Neural cell (in vitro differentiated cells): ENCODE measurements around the gene TSR3.

ENCODE experiments used
- EP300 ChIP-seq: fragments of 450-650 bp; conservative IDR thresholded peaks from 2 replicates; pipeline ENCODE4 v1.6.1; 2014; ENCODE audit warnings: antibody characterized with exemption, mild to moderate bottlenecking, moderate library complexity; ENCODE audit not compliant: poor library complexity, severe bottlenecking
- EZH2 ChIP-seq: fragments of 200-600, 300-800 bp; shearing (Covaris generic), sonication (generic); IDR thresholded peaks from 2 replicates; pipeline ENCODE4 v1.6.1; 2014; ENCODE audit warnings: antibody characterized with exemption, low read length, borderline replicate concordance, mild to moderate bottlenecking; ENCODE audit not compliant: insufficient read depth, poor library complexity, severe bottlenecking
- REST ChIP-seq: IDR thresholded peaks from 2 replicates; pipeline ENCODE4 v1.6.1; 2012; ENCODE audit warnings: borderline replicate concordance
- TAF1 ChIP-seq: IDR thresholded peaks from 2 replicates; pipeline ENCODE4 v1.6.1; 2012; ENCODE audit warnings: low read depth
- TF ChIP-seq, protein P1 (sequence below): fragments of 450-650 bp; IDR thresholded peaks from 2 replicates; pipeline ENCODE4 v1.5.1; 2014; ENCODE audit warnings: antibody characterized with exemption, mild to moderate bottlenecking, moderate library complexity; ENCODE audit not compliant: poor library complexity, severe bottlenecking

GRCh38 chr16:1371054-1371978 is 19.6 kb upstream of the TSR3 start:
- TF ChIP-seq EP300: no peak
- TF ChIP-seq REST: no peak
- TF ChIP-seq TAF1: no peak
- TF ChIP-seq, protein P1, sequence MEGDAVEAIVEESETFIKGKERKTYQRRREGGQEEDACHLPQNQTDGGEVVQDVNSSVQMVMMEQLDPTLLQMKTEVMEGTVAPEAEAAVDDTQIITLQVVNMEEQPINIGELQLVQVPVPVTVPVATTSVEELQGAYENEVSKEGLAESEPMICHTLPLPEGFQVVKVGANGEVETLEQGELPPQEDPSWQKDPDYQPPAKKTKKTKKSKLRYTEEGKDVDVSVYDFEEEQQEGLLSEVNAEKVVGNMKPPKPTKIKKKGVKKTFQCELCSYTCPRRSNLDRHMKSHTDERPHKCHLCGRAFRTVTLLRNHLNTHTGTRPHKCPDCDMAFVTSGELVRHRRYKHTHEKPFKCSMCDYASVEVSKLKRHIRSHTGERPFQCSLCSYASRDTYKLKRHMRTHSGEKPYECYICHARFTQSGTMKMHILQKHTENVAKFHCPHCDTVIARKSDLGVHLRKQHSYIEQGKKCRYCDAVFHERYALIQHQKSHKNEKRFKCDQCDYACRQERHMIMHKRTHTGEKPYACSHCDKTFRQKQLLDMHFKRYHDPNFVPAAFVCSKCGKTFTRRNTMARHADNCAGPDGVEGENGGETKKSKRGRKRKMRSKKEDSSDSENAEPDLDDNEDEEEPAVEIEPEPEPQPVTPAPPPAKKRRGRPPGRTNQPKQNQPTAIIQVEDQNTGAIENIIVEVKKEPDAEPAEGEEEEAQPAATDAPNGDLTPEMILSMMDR: no peak
- TF ChIP-seq EZH2: no peak
